HCT116 (cell line): ENCODE data around the gene FSIP1. TPM values are rescaled to one million over a fixed set of nuclear protein-coding genes. Genes with fewer than 3 reads are reported as not detected.

ENCODE experiments used
- ATAC-seq: fragments of 200-7000 bp; cut with Tn5 transposase; 2 replicates; pipeline ENCODE4 v1.9.1; 2020; ENCODE audit warnings: mild to moderate bottlenecking, moderate library complexity
- BruUV-seq: library from RNA; stranded (reverse); fragments of 400-500 nt; replicated peaks from 2 replicates; lab custom pipeline; 2021; lab: Mats Ljungman, UMichigan
- CTCF ChIA-PET: fragments of 300-600 bp; sonication (Branson Sonifier 250); formaldehyde crosslinking; loops from one replicate; lab custom pipeline; 2021; ENCODE audit warnings: antibody characterized with exemption; lab: Charles Lee
- POLR2A ChIA-PET: fragments of 300-600, 350-600 bp; sonication (Branson Sonifier 250); formaldehyde crosslinking; loops from one replicate; lab custom pipeline; 2021; ENCODE audit warnings: antibody characterized with exemption; lab: Charles Lee
- RAD21 ChIA-PET, 2 experiments: fragments of 300-600 bp; sonication (Branson Sonifier 250); formaldehyde crosslinking; loops; one replicate each; lab custom pipeline; 2023; ENCODE audit warnings: low total read pairs in 2 of 2; ENCODE audit not compliant: uncharacterized antibody in 2 of 2, unreplicated experiment in 2 of 2, low non-redundant PET in 1 of 2; lab: Charles Lee
- DNase-seq: peaks from one replicate; pipeline ENCODE4 v3.0.0-alpha.2; 2010; ENCODE audit warnings: low read depth, low spot score
- H2AFZ ChIP-seq: fragments of 200-600 bp; shearing (Covaris generic), sonication (generic); 2 replicates; pipeline ENCODE4 v1.6.1; 2017; ENCODE audit warnings: low read depth, mixed run types, mixed read lengths, antibody characterized with exemption, low read length; ENCODE audit not compliant: poor library complexity, severe bottlenecking
- H3K27ac ChIP-seq: 2 replicates; pipeline ENCODE4 v1.5.1; 2012; ENCODE audit warnings: low read depth, low read length
- H3K27me3 ChIP-seq: fragments of 200-600 bp; sonication (generic); 2 replicates; pipeline ENCODE4 v1.6.1; 2016; ENCODE audit warnings: mixed run types, low read length, mixed read lengths; ENCODE audit not compliant: insufficient read depth
- H3K36me3 ChIP-seq, 2 experiments: fragments of 200-500 bp in 1 of 2; fragments of 200-600 bp in 1 of 2; sonication (Bioruptor generic) in 1 of 2; sonication (generic) in 1 of 2; 2 replicates each; pipeline versions ENCODE4 v1.5.1 to v1.6.1; 2014 to 2016; ENCODE audit warnings: low read length in 2 of 2, inconsistent platforms in 1 of 2, mixed read lengths in 1 of 2, mixed run types in 1 of 2; ENCODE audit not compliant: insufficient read depth in 2 of 2, control insufficient read depth in 1 of 2
- H3K4me1 ChIP-seq, 2 experiments: fragments of 200-600 bp in 1 of 2; sonication (generic) in 1 of 2; 2 replicates each; pipeline versions ENCODE4 v1.5.1 to v1.6.1; 2012 to 2017; ENCODE audit warnings: low read length in 2 of 2, inconsistent platforms in 1 of 2, mild to moderate bottlenecking in 1 of 2, mixed read lengths in 1 of 2, mixed run types in 1 of 2, moderate library complexity in 1 of 2; ENCODE audit not compliant: insufficient read depth in 2 of 2, control insufficient read depth in 1 of 2
- H3K4me2 ChIP-seq: fragments of 200-600 bp; sonication (generic); 2 replicates; pipeline ENCODE4 v1.6.1; 2017; ENCODE audit warnings: mixed run types, low read length, mixed read lengths
- H3K4me3 ChIP-seq, 2 experiments: fragments of 200-600 bp in 1 of 2; sonication (generic) in 1 of 2; replicated peaks in 1 of 2; 2 replicates each; pipeline ENCODE4 v1.5.1; 2011 to 2016; ENCODE audit warnings: low read length in 2 of 2, control low read depth in 1 of 2, low read depth in 1 of 2, mild to moderate bottlenecking in 1 of 2, mixed read lengths in 1 of 2, mixed run types in 1 of 2
- H3K79me2 ChIP-seq: fragments of 200-600 bp; sonication (generic); 2 replicates; pipeline ENCODE4 v1.6.1; 2017; ENCODE audit warnings: mild to moderate bottlenecking, mixed run types, low read length, moderate library complexity, mixed read lengths; ENCODE audit not compliant: insufficient read depth
- H3K9ac ChIP-seq: fragments of 200-600 bp; sonication (generic); 2 replicates; pipeline ENCODE4 v1.6.1; 2016; ENCODE audit warnings: low read length, mixed read lengths
- H3K9me2 ChIP-seq: fragments of 200-600 bp; sonication (generic), shearing (Covaris generic); 2 replicates; pipeline ENCODE4 v1.6.1; 2017; ENCODE audit warnings: mixed run types, mild to moderate bottlenecking, moderate library complexity; ENCODE audit not compliant: insufficient read depth
- H3K9me3 ChIP-seq, 2 experiments: fragments of 200-500 bp in 1 of 2; fragments of 200-600 bp in 1 of 2; sonication (Bioruptor generic) in 1 of 2; sonication (generic) in 1 of 2; 2 replicates each; pipeline ENCODE4 v1.6.1; 2014 to 2017; ENCODE audit warnings: low read length in 2 of 2, mixed read lengths in 2 of 2, inconsistent platforms in 1 of 2, low read depth in 1 of 2, mild to moderate bottlenecking in 1 of 2, mixed run types in 1 of 2, moderate library complexity in 1 of 2; ENCODE audit not compliant: control insufficient read depth in 1 of 2, insufficient read depth in 1 of 2
- H4K20me1 ChIP-seq: fragments of 200-600 bp; sonication (generic), shearing (Covaris generic); 2 replicates; pipeline ENCODE4 v1.6.1; 2017; ENCODE audit warnings: mixed run types, mild to moderate bottlenecking, moderate library complexity; ENCODE audit not compliant: insufficient read depth
- CEBPB ChIP-seq: IDR thresholded peaks from 2 replicates; pipeline ENCODE4 v1.6.1; 2012; ENCODE audit warnings: low read depth
- EGR1 ChIP-seq: IDR thresholded peaks from 2 replicates; pipeline ENCODE4 v1.6.1; 2012; ENCODE audit warnings: low read depth
- EZH2 ChIP-seq: fragments of 200-600 bp; sonication (generic); IDR thresholded peaks from 2 replicates; pipeline ENCODE4 v1.6.1; 2017; ENCODE audit warnings: antibody characterized with exemption, mixed run types
- EZH2phosphoT487 ChIP-seq: fragments of 200-600 bp; IDR thresholded peaks from 2 replicates; pipeline ENCODE4 v1.6.1; 2018; ENCODE audit warnings: antibody characterized with exemption, borderline replicate concordance
- FOSL1 ChIP-seq: IDR thresholded peaks from 2 replicates; pipeline ENCODE4 v1.6.1; 2012; ENCODE audit warnings: low read depth
- JUND ChIP-seq: IDR thresholded peaks from 2 replicates; pipeline ENCODE4 v1.6.1; 2012
- POLR2AphosphoS5 ChIP-seq: IDR thresholded peaks from 2 replicates; pipeline ENCODE4 v1.6.1; 2011; ENCODE audit warnings: mild to moderate bottlenecking, low read depth, low read length, moderate library complexity
- RAD21 ChIP-seq: IDR thresholded peaks from 2 replicates; pipeline ENCODE4 v1.6.1; 2012; ENCODE audit warnings: low read depth, mild to moderate bottlenecking
- SIN3A ChIP-seq: IDR thresholded peaks from 2 replicates; pipeline ENCODE4 v1.6.1; 2012; ENCODE audit warnings: low read depth
- ZFX ChIP-seq: fragments of 450-650 bp; IDR thresholded peaks from 2 replicates; pipeline ENCODE4 v1.6.1; 2017
- ZNF274 ChIP-seq: fragments of 200-500 bp; sonication (Bioruptor generic); IDR thresholded peaks from 2 replicates; pipeline ENCODE4 v1.6.1; 2014; ENCODE audit warnings: mild to moderate bottlenecking, low read depth, low read length, inconsistent platforms
- intact Hi-C: fragments of 100-400 bp; cut with micrococcal nuclease; formaldehyde crosslinking; loops from 2 replicates; pipeline ENCODE4 v1.10.0; 2022
- total RNA-seq: library from RNA; stranded (reverse); gene quantifications from one replicate; pipeline ENCODE4 v1.2.1, GENCODE V29; 2021; ENCODE audit not compliant: unreplicated experiment
- TF ChIP-seq, protein P1 (sequence below): IDR thresholded peaks from 2 replicates; pipeline ENCODE4 v1.6.1; 2012
- TF ChIP-seq, protein P2 (sequence below): IDR thresholded peaks from 2 replicates; pipeline ENCODE4 v1.6.1; 2012; ENCODE audit warnings: low read depth
- TF ChIP-seq, protein P3 (sequence below), 3 experiments: fragments of 200-600 bp in 1 of 3; sonication (generic) in 1 of 3; IDR thresholded peaks in 2 of 3; conservative IDR thresholded peaks in 1 of 3; 2 replicates each; pipeline ENCODE4 v1.5.1; 2012 to 2017; ENCODE audit warnings: low read depth in 2 of 3, low read length in 2 of 3, antibody characterized with exemption in 1 of 3, borderline replicate concordance in 1 of 3, control low read depth in 1 of 3, mild to moderate bottlenecking in 1 of 3, mixed read lengths in 1 of 3, mixed run types in 1 of 3, moderate library complexity in 1 of 3; ENCODE audit not compliant: insufficient read depth in 1 of 3
- TF ChIP-seq, protein P4 (sequence below): IDR thresholded peaks from 2 replicates; pipeline ENCODE4 v1.6.1; 2012

The FSIP1 gene
- total RNA-seq, 1 experiment from 2014 or later, result 0.42 TPM

DNA sequence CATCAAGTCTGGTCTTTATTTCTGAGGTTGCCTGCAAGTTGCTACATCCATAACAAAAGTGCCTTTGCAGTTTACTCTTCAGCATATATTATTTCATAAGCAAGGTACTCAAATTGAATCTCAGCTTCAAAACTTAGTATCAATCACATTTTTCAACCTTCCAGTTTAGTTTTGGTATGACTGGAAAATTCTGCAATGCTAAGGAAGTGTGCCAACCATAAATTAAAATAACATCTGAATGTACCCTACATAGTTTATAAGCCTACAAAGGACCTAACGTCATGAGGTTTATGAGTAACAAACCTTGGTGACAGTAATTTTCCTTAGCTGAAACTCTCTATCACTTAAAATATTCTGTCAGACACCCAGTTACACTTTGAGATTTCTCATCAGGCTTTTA, 138.9 kb downstream of the FSIP1 start:
- H2AFZ ChIP-seq, result no peak overlapping the region
- intact Hi-C loops, result no loop called here
- no peak overlapping the region for H3K9ac ChIP-seq
- no peaks in the 10 kb centered on the region for H3K36me3 ChIP-seq
- no peak for ATAC-seq
- H4K20me1 ChIP-seq, result no peaks in the 10 kb centered on the region
- ChIA-PET CTCF (no interaction called here), RAD21 (no interaction called here), POLR2A (no interaction called here)
- H3K9me2 ChIP-seq, result no peaks in the 10 kb centered on the region
- H3K9me3 ChIP-seq, result no peaks in the 10 kb centered on the region
- peaks cover 16 to 21% of the 10 kb centered on the region in 2 experiments for H3K4me1 ChIP-seq
- H3K79me2 ChIP-seq, result no peaks in the 10 kb centered on the region
- no peak for DNase-seq
- no peak overlapping the region for H3K4me2 ChIP-seq
- no peak for TF ChIP-seq CEBPB
- no peak for TF ChIP-seq SIN3A
- no peak for TF ChIP-seq FOSL1
- no peak for TF ChIP-seq RAD21
- no peak for TF ChIP-seq ZNF274
- no peak overlapping the region for H3K4me3 ChIP-seq
- no TSS peak for BruUV-seq
- H3K27ac ChIP-seq, result no peak overlapping the region
- H3K27me3 ChIP-seq, result no peaks in the 10 kb centered on the region

DNA sequence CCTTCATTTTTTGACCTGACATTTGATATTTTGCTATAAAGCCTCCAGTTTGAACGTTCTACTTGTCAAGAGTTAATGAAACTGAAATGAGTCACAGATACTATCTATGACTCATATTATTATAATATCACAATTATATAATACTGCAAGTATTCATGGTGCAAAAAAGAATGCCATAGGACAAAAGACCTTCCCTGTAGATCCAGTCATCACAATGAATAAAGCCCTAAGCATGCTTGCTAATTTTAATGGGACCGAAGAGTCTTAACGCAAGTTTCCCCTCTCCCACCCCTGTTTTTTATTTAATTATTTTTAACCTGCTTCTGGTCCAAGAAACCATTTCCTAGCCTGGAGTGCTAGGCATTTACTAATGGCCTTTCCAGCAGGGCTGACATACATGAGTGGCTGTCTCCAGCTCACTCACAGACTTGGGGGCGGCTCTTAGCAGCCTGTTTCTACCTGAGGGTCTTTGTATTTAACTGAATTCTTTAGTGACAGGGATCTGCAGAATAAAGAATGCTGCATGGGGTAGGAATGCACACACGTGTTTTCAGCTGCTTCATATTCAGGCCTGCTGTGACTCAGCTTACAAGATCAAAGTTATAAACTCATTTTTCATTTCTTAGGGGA, 140.5 kb downstream of the FSIP1 start:
- Histone ChIP-seq H4K20me1 (no peaks in the 10 kb centered on the region), H3K27ac (no peak overlapping the region), H2AFZ (peak overlapping the region; percentile 6), H3K79me2 (no peaks in the 10 kb centered on the region), H3K9me2 (no peaks in the 10 kb centered on the region), H3K36me3 (no peaks in the 10 kb centered on the region), H3K4me2 (peak overlapping the region; percentile 48), H3K4me3 (no peak overlapping the region), H3K4me1 (peaks cover 16 to 21% of the 10 kb centered on the region in 2 experiments), H3K9me3 (no peaks in the 10 kb centered on the region), H3K27me3 (no peaks in the 10 kb centered on the region), H3K9ac (no peak overlapping the region)
- TF ChIP-seq POLR2AphosphoS5 (no peak), FOSL1 (peak; percentile 54), ZFX (no peak), EGR1 (no peak), JUND (peak; percentile 38; the same call in 1 of the 2 replicates), EZH2 (no peak), SIN3A (no peak), EZH2phosphoT487 (no peak)
- TF ChIP-seq, protein P1, sequence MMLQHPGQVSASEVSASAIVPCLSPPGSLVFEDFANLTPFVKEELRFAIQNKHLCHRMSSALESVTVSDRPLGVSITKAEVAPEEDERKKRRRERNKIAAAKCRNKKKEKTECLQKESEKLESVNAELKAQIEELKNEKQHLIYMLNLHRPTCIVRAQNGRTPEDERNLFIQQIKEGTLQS, result no peak
- TF ChIP-seq, protein P2, sequence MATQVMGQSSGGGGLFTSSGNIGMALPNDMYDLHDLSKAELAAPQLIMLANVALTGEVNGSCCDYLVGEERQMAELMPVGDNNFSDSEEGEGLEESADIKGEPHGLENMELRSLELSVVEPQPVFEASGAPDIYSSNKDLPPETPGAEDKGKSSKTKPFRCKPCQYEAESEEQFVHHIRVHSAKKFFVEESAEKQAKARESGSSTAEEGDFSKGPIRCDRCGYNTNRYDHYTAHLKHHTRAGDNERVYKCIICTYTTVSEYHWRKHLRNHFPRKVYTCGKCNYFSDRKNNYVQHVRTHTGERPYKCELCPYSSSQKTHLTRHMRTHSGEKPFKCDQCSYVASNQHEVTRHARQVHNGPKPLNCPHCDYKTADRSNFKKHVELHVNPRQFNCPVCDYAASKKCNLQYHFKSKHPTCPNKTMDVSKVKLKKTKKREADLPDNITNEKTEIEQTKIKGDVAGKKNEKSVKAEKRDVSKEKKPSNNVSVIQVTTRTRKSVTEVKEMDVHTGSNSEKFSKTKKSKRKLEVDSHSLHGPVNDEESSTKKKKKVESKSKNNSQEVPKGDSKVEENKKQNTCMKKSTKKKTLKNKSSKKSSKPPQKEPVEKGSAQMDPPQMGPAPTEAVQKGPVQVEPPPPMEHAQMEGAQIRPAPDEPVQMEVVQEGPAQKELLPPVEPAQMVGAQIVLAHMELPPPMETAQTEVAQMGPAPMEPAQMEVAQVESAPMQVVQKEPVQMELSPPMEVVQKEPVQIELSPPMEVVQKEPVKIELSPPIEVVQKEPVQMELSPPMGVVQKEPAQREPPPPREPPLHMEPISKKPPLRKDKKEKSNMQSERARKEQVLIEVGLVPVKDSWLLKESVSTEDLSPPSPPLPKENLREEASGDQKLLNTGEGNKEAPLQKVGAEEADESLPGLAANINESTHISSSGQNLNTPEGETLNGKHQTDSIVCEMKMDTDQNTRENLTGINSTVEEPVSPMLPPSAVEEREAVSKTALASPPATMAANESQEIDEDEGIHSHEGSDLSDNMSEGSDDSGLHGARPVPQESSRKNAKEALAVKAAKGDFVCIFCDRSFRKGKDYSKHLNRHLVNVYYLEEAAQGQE, result no peak
- TF ChIP-seq, protein P3, sequence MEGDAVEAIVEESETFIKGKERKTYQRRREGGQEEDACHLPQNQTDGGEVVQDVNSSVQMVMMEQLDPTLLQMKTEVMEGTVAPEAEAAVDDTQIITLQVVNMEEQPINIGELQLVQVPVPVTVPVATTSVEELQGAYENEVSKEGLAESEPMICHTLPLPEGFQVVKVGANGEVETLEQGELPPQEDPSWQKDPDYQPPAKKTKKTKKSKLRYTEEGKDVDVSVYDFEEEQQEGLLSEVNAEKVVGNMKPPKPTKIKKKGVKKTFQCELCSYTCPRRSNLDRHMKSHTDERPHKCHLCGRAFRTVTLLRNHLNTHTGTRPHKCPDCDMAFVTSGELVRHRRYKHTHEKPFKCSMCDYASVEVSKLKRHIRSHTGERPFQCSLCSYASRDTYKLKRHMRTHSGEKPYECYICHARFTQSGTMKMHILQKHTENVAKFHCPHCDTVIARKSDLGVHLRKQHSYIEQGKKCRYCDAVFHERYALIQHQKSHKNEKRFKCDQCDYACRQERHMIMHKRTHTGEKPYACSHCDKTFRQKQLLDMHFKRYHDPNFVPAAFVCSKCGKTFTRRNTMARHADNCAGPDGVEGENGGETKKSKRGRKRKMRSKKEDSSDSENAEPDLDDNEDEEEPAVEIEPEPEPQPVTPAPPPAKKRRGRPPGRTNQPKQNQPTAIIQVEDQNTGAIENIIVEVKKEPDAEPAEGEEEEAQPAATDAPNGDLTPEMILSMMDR (IDR thresholded peaks at IDR 0.05 in 2 of 3, conservative IDR thresholded peaks at IDR 0.05 in 1 of 3; ENCODE audit: borderline replicate concordance in 1 of 3, insufficient read depth in 1 of 3, low read depth in 2 of 3, low read length in 2 of 3), result no peak
- TF ChIP-seq, protein P4, sequence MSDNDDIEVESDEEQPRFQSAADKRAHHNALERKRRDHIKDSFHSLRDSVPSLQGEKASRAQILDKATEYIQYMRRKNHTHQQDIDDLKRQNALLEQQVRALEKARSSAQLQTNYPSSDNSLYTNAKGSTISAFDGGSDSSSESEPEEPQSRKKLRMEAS, result no peak
- intact Hi-C loops, result no loop called here
- no peak for DNase-seq
- ATAC-seq, result no peak
- BruUV-seq, result no TSS peak
- POLR2A ChIA-PET, result no interaction called here
- RAD21 ChIA-PET, result no interaction called here
- CTCF ChIA-PET, result interaction anchor here (1.4 kb wide), 1 partner anchor 115 kb away, joined by 5 read pairs; no protein-coding TSS in a partner anchor
